ENCODE results near the gene CDC42EP2.

- TF ChIP-seq EZH2phosphoT487 (IDR thresholded peaks at IDR 0.05) (no peak), CTCF (IDR thresholded peaks at IDR 0.05) (peak; percentile 40)
These were observed 38.1 kb downstream of the CDC42EP2 start for GRCh38 chr11:65352783-65353182.
